Measurements from ENCODE around the gene LPP. TPM values are rescaled to one million over a fixed set of nuclear protein-coding genes. Genes with fewer than 3 reads are reported as not detected.

The LPP gene
- total RNA-seq, 4 donors from 2014 or later, result 1,872 to 3,079 (median 2,300) TPM

GRCh38 chr3:188677344-188677743 lies 523.4 kb downstream of the LPP start:
- no peaks in the 10 kb centered on the region for H3K36me3 ChIP-seq
- H3K4me3 ChIP-seq, result no peak overlapping the region
- 100% methylated on average over 1 of the region's 1 CpG for WGBS
- no peak for DNase-seq (ENCODE audit: extremely low spot score)
- H3K27ac ChIP-seq (replicated peaks in 1 of 4), result peak overlapping the region in 1 of 4 donors; percentile 80
- intact Hi-C loops (cut with DNase I), result no loop called here
- peaks cover 31 to 93% (median 82%) of the 10 kb centered on the region in 4 donors for H3K4me1 ChIP-seq
- no peaks in the 10 kb centered on the region for H3K27me3 ChIP-seq
- no peaks in the 10 kb centered on the region for H3K9me3 ChIP-seq
- no peak for TF ChIP-seq EP300 (IDR thresholded peaks at IDR 0.05)
- no peak for TF ChIP-seq POLR2A (IDR thresholded peaks at IDR 0.05; ENCODE audit: low read depth)
- TF ChIP-seq POLR2AphosphoS5 (IDR thresholded peaks at IDR 0.05), result no peak
- TF ChIP-seq, protein P1, sequence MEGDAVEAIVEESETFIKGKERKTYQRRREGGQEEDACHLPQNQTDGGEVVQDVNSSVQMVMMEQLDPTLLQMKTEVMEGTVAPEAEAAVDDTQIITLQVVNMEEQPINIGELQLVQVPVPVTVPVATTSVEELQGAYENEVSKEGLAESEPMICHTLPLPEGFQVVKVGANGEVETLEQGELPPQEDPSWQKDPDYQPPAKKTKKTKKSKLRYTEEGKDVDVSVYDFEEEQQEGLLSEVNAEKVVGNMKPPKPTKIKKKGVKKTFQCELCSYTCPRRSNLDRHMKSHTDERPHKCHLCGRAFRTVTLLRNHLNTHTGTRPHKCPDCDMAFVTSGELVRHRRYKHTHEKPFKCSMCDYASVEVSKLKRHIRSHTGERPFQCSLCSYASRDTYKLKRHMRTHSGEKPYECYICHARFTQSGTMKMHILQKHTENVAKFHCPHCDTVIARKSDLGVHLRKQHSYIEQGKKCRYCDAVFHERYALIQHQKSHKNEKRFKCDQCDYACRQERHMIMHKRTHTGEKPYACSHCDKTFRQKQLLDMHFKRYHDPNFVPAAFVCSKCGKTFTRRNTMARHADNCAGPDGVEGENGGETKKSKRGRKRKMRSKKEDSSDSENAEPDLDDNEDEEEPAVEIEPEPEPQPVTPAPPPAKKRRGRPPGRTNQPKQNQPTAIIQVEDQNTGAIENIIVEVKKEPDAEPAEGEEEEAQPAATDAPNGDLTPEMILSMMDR (IDR thresholded peaks at IDR 0.05), result no peak

- intact Hi-C loops (cut with DNase I), result no loop called here
- TF ChIP-seq, protein P1 (IDR thresholded peaks at IDR 0.05), result no peak
- TF ChIP-seq POLR2AphosphoS5 (IDR thresholded peaks at IDR 0.05), result peak in 1 of 2 donors; percentile 40
- Histone ChIP-seq H3K36me3 (no peaks in the 10 kb centered on the region), H3K27ac (replicated peaks in 1 of 4) (peak overlapping the region; percentile 64 to 80 (median 73)), H3K4me3 (peak overlapping the region in 2 of 4 donors; percentile 10 to 12), H3K27me3 (no peaks in the 10 kb centered on the region), H3K9me3 (no peaks in the 10 kb centered on the region), H3K4me1 (peaks cover 42 to 92% (median 75%) of the 10 kb centered on the region in 4 donors)
- 29% methylated on average over 1 of the region's 1 CpG for WGBS
- DNase-seq (ENCODE audit: extremely low spot score), result no peak
Observed at GRCh38 chr3:188680189-188680588, 526.2 kb downstream of the LPP start.

DNA sequence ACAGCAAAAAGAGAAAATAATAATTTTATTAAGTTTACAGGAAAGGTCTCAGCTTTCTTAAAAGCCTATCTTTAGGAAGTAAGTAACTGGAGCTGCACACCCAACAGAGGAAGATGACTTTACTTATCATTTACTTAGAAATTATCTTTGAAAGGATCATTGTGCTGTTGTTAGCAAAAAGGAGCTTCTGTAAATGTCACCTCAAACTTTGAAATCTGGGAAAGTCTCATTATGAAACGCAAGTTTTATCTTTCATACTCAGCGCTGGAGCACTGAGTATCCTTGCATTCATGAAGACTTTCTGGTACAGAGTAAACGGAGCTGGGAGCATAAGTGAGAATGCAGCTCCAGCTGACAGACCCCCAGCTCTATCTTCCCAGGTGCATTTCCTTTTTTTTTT lies 526.6 kb downstream of the LPP start:
- intact Hi-C loops (cut with DNase I), result no loop called here
- Histone ChIP-seq H3K4me3 (peak overlapping the region in 1 of 4 donors; percentile 10), H3K36me3 (no peaks in the 10 kb centered on the region), H3K27ac (replicated peaks in 1 of 4) (peak overlapping the region; percentile 64 to 80 (median 73)), H3K4me1 (peaks cover 45 to 92% (median 73%) of the 10 kb centered on the region in 4 donors), H3K9me3 (no peaks in the 10 kb centered on the region), H3K27me3 (no peaks in the 10 kb centered on the region)
- WGBS, result 31% methylated on average over 3 of the region's 3 CpGs
- no peak for DNase-seq (ENCODE audit: extremely low spot score)
- no peak for TF ChIP-seq EP300 (IDR thresholded peaks at IDR 0.05)
- no peak for TF ChIP-seq POLR2A (IDR thresholded peaks at IDR 0.05; ENCODE audit: low read depth)
- no peak for TF ChIP-seq POLR2AphosphoS5 (IDR thresholded peaks at IDR 0.05)
- TF ChIP-seq, protein P1 (IDR thresholded peaks at IDR 0.05), result no peak

- H3K9me3 ChIP-seq, result no peaks in the 10 kb centered on the region
- H3K27me3 ChIP-seq, result no peaks in the 10 kb centered on the region
- H3K36me3 ChIP-seq, result no peaks in the 10 kb centered on the region
- H3K4me1 ChIP-seq, result peaks cover 48 to 98% (median 87%) of the 10 kb centered on the region in 4 donors
- intact Hi-C loops (cut with DNase I), result no loop called here
- H3K27ac ChIP-seq (replicated peaks in 1 of 4), result peak overlapping the region; percentile 63 to 80 (median 70)
- 69% methylated on average over 4 of the region's 4 CpGs for WGBS
- H3K4me3 ChIP-seq, result no peak overlapping the region
- DNase-seq (ENCODE audit: extremely low spot score), result no peak
- TF ChIP-seq POLR2A (IDR thresholded peaks at IDR 0.05; ENCODE audit: low read depth) (no peak), POLR2AphosphoS5 (IDR thresholded peaks at IDR 0.05) (no peak), EP300 (IDR thresholded peaks at IDR 0.05) (no peak)
- TF ChIP-seq, protein P1 (IDR thresholded peaks at IDR 0.05), result no peak
Observed at GRCh38 chr3:188682316-188682715, 528.4 kb downstream of the LPP start.

GRCh38 chr3:188683032-188683521 lies 529.1 kb downstream of the LPP start:
- peak overlapping the region; percentile 63 to 80 (median 70) for H3K27ac ChIP-seq (replicated peaks in 1 of 4)
- no peak for TF ChIP-seq POLR2A (IDR thresholded peaks at IDR 0.05; ENCODE audit: low read depth)
- peak; percentile 60 for TF ChIP-seq EP300 (IDR thresholded peaks at IDR 0.05)
- TF ChIP-seq POLR2AphosphoS5 (IDR thresholded peaks at IDR 0.05), result peak; percentile 34 to 77
- 23% methylated on average over 3 of the region's 3 CpGs for WGBS
- no peaks in the 10 kb centered on the region for H3K36me3 ChIP-seq
- intact Hi-C loops (cut with DNase I), result no loop called here
- H3K4me3 ChIP-seq, result no peak overlapping the region
- H3K4me1 ChIP-seq, result peaks cover 52 to 98% (median 86%) of the 10 kb centered on the region in 4 donors
- no peaks in the 10 kb centered on the region for H3K9me3 ChIP-seq
- no peaks in the 10 kb centered on the region for H3K27me3 ChIP-seq
- DNase-seq (ENCODE audit: extremely low spot score), result no peak
